ENCODE results near the gene LIFR.

GRCh38 chr5:38509185-38509584, 47.3 kb downstream of the LIFR start:
- TF ChIP-seq, protein P1, sequence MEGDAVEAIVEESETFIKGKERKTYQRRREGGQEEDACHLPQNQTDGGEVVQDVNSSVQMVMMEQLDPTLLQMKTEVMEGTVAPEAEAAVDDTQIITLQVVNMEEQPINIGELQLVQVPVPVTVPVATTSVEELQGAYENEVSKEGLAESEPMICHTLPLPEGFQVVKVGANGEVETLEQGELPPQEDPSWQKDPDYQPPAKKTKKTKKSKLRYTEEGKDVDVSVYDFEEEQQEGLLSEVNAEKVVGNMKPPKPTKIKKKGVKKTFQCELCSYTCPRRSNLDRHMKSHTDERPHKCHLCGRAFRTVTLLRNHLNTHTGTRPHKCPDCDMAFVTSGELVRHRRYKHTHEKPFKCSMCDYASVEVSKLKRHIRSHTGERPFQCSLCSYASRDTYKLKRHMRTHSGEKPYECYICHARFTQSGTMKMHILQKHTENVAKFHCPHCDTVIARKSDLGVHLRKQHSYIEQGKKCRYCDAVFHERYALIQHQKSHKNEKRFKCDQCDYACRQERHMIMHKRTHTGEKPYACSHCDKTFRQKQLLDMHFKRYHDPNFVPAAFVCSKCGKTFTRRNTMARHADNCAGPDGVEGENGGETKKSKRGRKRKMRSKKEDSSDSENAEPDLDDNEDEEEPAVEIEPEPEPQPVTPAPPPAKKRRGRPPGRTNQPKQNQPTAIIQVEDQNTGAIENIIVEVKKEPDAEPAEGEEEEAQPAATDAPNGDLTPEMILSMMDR (IDR thresholded peaks at IDR 0.05; ENCODE audit: insufficient read depth, low read depth, low read length), result no peak
- no peak for TF ChIP-seq EZH2 (IDR thresholded peaks at IDR 0.05; ENCODE audit: insufficient read depth, low read length)
